ENCODE measurements around the gene FBXL19. TPM values are rescaled to one million over a fixed set of nuclear protein-coding genes. Genes with fewer than 3 reads are reported as not detected.
"Not testable (repeated sequence)": the region's sequence is repeated elsewhere in the genome, so short reads cannot be mapped to it uniquely, and the experiment has no call there.

FBXL19 gene
- total RNA-seq, 1 donor from 2014 or later = 13.1 TPM

DNA sequence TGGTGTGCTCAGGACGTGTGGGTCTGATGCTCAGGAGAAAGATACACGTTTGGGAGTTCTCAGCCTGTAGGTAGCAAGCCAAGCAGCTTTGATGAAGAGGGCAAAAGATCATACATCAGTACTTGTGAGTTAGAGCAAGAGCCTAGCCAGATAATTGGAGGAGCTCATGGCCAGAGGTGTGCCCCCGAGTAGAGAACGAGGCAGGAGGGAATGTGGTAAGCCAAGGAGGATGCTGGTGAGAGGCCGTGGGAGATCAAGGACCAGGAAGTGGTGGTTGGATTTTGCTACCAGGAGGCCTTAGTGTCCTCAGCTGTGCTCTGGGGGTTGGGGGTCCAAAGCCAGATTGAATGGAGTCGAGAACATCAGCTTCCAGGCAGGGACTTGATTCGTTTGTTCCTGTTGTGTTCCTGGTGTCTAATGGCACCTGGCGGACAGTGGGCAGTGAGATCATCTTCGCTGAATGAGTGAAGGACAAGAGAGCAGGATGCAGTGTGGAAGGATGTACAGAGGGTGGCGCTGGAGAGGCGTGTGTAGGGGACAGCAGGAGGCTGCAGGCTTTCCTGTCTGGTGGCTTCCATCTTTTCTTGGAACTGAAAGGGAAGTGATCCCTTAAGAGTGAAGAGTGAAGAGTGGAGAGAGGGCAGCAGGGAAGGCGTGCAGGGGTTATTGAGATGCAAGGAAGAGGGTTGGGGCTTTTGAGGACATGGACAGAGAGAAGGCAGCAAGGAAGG, 11.6 kb downstream of the FBXL19 start:
- intact Hi-C loops (cut with DNase I) = no loop called here
- peak; percentile 36 for ATAC-seq
- no peak for DNase-seq (ENCODE audit: low spot score)

DNA sequence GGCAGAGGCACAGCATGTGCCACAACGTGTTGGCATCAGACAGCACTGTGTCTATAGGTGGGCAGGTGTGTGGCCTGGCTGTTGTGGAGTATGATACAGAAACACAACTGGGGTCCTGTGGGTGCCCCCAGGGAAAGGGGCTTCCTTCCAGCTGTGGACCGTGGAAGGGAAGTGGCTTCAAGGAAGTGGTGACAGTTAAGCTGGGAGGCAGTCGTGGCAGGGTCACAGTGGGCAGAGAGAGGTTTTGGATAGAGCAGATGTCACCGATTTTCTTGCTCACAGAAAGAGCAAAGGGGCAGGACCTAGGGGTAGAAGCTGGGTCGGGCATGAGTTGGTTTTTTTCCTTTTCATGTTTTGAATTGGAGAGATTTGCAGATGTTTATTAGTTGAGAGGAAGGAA, 14.3 kb downstream of the FBXL19 start:
- DNase-seq (ENCODE audit: low spot score) (no peak), ATAC-seq (no peak)
- intact Hi-C loops (cut with DNase I) = no loop called here

DNA sequence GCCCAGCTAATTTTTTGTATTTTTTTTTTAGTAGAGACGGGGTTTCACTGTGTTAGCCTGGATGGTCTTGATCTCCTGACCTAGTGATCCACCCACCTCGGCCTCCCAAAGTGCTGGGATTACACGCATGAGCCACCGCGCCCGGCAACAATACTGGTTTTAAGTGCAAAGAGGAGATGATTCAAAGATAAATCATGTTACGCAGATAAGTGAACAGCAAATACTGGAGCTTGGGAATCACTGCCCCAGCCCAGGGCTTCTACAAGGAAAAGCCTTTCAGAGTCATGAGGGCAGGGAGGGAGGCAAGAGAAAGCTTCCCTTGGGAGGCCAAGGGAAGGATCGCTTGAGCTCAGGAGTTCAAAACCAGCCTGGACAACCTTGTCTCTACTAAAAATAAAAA, 16.2 kb downstream of the FBXL19 start:
- DNase-seq (ENCODE audit: low spot score); intact Hi-C loops (cut with DNase I); ATAC-seq: not testable (repeated sequence)

DNA sequence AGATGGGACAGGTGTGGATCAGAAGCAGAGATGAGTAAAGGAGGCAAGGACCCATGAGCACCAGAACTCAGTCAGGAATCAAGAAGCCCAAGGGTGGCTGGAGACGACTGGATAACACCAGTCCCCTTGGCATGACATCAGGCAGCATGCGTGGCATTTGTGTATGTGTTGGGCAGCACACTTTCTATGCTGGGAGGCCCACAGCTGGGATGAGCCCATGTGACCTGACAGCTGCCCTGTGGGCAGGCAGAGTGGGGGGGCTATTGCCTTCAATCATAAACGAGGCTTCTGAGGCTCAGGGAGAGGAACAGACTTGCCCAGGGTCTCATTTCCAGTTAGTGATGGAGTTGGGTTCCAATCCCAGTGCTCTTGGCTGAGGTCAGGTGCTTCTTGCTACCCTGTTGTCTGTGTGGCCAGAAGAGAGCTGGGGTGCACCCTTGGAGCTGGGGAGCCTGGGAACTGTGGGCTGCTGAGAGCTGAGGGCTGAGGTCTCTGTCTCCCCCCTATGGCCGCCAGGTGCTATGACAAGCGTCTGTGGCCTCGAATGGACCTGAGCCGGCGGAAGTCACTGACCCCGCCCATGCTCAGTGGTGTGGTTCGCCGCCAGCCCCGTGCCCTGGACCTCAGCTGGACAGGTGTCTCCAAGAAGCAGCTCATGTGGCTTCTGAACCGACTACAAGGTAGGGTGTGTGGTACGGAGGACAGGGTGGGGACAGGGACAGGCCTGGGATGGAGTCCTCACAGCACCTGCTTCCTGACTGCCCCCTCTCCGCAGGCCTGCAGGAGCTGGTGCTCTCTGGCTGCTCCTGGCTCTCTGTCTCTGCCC, 18.4 kb downstream of the FBXL19 start:
- ATAC-seq (peak; percentile 84), DNase-seq (ENCODE audit: low spot score) (no peak)
- intact Hi-C loops (cut with DNase I) = no loop called here

DNA sequence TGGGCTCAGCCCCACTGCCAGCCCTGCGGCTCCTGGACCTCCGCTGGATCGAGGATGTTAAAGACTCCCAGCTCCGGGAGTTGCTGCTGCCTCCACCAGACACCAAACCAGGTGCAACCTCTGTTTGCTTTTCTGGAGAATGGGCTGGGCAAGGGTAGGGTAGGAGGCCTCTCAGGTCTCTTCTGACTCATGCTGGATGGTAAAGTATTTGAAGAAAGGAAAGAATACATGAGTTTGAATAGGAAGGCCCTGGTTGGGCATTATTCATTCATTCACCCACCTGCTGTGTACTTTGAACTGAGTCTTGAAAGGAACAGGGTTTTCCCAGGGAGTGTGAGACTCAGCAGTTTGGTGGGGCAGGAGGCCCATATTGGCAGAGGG, 19.0 kb downstream of the FBXL19 start:
- intact Hi-C loops (cut with DNase I) = no loop called here
- no peak for ATAC-seq
- DNase-seq (ENCODE audit: low spot score) = no peak

DNA sequence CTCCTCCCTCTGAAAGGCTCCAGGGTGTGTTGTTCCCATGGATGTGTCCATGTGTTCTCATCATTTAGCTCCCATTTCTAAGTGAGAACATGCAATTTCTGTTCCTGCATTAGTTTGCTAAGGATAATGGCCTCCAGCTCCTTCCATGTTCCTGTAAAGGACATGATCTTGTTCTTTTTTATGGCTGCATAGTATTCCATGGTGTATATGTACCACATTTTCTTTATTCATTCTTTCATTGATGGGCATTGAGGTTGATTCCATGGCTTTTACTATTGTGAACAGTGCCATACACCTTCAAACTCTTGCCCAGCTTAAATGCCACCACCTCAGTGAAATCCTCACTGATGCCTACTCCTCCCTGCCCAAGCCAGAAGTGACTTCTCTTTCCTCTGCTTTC, 21.0 kb downstream of the FBXL19 start:
- ATAC-seq = no peak

DNA sequence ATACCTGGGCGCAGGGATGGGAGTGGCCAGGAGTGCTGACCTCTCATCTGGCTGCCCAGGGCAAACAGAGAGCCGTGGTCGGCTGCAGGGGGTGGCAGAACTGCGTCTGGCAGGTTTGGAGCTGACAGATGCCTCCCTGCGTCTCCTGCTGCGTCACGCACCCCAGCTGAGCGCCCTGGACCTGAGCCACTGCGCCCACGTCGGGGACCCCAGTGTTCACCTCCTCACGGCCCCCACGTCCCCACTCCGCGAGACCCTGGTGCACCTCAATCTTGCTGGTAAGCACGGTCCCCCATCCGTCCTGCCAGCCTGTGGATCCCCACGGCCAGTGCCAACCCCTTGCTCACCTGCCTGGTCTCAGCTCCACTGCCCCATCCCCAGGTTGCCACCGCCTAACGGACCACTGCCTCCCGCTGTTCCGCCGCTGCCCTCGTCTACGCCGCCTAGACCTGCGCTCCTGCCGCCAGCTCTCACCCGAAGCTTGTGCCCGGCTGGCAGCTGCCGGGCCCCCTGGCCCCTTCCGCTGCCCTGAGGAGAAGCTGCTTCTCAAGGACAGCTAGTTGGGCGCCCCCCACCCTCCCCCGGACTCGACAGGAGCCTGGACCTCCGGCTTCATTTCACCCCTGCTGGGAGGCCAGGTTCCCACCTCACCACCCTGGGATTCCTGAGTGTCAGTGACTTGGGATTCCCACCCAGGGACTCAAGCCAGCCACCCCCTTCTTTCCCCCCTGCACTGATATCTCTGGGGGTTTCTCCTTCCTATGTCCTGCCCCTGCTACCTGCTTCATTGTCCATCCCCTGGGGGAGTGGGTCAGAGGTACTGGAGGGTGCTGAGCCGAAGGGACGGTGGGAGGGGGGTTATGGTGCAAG, 23.5 kb downstream of the FBXL19 start:
- intact Hi-C loops (cut with DNase I) = no loop called here
- DNase-seq (ENCODE audit: low spot score) = no peak
- no peak for ATAC-seq

More for the DNA sequence above, 21.0 kb downstream of the FBXL19 start:
- DNase-seq (ENCODE audit: low spot score) = no peak
- intact Hi-C loops (cut with DNase I) = no loop called here

DNA sequence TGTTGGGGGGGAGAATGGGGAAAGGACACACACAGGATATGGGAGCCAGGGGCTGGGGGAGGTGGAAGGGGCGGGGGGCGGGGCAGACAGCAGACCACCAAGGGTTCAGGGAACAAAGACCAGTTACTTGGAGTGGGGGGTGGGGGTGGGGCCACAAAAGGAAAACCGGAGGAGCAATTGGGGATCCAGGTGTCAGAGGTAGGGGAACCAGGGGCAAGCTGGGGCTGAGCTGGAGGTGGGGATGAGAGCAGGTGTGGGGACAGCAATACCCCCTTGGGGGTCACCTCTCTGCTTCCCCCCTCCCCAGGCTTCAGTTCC, 24.1 kb downstream of the FBXL19 start:
- no peak for ATAC-seq

DNA sequence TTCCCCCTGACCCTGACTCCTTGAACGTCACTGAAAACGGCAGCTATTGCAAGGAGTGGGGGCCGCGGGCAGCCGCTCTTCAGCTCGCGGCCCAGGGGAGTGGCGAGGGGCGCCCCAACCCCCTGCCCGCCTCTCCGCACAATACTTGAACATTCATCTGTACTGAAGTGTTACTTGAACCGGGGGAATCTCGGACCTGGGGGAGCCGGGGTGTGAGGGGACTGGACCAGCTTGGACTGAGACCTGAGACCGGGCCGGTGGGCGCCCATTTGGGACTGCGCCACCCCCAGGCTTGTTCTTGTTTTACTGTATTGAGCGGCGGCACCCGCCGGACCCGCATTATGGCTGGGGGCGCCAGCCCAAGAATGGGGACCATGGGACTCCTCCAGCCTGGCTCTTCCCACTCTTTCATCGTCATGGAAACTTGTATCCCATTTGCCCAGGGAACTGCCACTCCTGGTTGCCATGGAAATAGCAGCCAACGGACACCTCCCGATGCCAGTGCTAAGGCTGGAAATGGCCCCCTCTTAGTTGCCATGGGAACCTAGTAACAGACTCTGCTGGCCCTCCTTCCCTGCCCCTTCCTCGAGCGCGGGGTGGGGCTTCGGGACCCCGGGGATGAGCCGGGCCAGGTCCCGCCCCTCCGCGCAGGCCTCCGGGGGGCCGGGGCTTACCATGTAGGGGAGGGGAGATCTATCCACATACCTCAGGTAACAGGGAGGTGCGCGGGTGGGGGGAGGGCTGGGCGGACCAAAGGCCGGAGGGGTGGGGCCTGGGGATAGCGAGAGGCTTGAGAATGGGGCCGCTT, 24.7 kb downstream of the FBXL19 start:
- peak; percentile 95 for DNase-seq (ENCODE audit: low spot score)
- intact Hi-C loops (cut with DNase I) = no loop called here
- ATAC-seq = peak; percentile 83

More for the DNA sequence above, 24.1 kb downstream of the FBXL19 start:
- no peak for DNase-seq (ENCODE audit: low spot score)
- intact Hi-C loops (cut with DNase I) = no loop called here

DNA sequence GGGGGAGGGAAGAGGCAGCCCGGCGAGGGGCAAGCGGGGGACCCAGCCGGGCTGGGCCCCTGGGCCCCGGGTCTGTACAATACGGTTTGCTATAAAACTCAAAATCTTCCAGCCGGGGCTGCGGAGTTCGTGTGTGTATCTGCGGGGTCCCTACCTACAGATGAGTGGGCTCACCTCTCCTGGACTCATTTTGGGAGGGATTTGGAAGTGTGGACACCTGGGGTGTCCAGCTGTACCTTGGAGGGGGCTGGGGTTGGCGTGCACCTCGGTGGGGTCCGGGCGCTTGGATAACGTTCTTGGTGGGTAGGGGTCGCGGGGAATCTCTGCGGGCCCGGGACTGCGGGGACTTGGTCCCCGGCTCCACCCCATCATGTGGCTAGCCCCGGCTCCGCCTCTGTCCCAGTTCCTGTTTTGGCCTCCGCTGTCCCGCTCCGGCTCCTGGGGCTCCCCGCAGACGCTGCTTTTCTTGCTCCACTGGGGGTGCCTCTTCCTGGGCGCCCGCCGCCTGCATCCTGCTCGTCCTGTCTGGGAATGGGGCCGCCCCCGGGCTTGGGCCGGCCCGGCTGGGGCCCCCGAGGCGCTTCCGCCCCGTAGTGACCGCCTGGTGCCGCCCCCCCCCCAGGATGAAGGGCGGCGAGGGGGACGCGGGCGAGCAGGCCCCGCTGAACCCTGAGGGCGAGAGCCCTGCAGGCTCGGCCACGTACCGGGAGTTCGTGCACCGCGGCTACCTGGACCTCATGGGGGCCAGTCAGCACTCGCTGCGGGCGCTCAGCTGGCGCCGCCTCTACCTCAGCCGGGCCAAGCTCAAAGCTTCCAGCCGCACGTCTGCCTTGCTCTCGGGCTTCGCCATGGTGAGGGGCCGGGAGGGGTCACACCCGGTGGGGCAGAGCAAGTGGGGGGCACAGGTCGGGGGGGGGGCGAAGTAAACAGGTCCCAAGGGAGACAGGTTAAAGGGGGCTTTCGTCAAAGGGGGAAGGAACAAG, 25.6 kb downstream of the FBXL19 start, which contains the start of gene ORAI3:
TSS of gene ORAI3 (plus strand) at position 402 of the 983 bp plus-strand sequence. CDS start at position 624, 222 bp downstream.
- ATAC-seq = peak; percentile 66
- DNase-seq (ENCODE audit: low spot score) = peak; percentile 90
- intact Hi-C loops (cut with DNase I) = no loop called here

DNA sequence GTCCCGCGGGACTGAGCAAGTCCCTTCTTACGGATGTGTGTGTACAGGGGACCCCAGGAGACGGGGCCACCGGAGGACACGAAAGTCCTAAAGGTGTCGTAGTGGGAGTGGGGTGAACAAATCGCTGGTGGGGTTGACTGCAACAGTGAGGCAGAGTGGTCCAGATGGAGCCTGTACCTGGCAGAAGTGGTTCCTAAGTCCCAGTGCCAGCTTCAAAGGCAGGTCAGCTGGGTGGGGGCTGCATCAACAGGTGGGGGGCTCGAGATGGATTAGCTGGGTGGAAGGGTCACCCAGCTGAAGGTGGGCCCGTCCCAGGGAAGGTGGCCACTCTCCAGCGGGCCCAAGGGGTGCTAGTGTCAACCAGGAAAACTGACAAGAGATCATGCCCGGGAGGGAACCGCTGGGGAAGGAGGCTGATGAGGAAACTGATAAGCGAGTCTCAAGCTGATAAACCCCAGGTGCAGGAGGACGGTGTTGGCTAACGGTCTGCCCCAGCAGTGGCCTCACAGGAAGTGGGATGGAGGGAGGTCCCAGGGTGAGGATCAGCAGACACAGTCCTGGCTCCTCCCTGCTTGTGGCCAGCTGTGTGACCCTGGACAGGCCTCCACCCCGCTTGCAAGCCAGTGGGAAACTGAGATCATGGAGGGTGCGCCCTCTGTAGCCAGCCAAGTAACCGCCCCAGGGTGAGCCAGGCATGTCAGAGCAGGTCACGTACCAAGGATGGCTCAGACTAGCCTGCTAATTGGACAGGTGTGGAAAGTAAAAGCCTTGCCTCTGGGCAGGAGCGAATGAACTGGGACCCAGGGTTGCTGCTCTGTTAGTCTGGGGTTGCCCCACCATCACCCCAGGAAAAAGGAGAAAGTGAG, 26.5 kb downstream of the FBXL19 start:
- intact Hi-C loops (cut with DNase I) = no loop called here
- DNase-seq (ENCODE audit: low spot score) (peak; percentile 88), ATAC-seq (peak; percentile 75)

DNA sequence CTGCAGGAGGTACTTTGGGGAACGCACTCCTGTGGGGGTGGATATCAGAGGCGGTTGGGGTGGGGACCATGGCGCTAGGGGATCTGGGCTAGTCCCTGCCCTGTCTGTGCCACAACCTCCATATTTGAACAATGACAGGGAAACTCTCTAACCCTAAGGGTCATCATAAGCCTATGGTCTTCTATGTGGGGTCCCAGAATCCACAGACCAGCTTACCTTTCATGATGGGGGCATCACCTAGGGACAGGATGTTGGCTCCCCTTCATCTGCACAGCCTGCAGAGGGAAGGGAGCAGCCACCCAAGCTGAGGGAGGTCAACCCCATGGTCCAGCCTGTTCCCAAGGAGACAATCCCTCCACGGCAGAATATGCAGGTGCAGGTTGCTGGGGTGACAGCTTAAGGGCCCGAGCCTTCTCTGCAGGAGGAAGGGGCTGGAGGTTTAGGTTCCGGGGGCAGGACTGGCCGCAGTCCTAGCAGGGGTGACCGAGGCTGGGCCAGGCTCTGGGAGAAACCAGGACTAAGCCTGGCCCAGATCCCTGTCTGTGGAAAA, 27.2 kb downstream of the FBXL19 start:
- DNase-seq (ENCODE audit: low spot score) = no peak
- ATAC-seq = no peak
- intact Hi-C loops (cut with DNase I) = no loop called here

DNA sequence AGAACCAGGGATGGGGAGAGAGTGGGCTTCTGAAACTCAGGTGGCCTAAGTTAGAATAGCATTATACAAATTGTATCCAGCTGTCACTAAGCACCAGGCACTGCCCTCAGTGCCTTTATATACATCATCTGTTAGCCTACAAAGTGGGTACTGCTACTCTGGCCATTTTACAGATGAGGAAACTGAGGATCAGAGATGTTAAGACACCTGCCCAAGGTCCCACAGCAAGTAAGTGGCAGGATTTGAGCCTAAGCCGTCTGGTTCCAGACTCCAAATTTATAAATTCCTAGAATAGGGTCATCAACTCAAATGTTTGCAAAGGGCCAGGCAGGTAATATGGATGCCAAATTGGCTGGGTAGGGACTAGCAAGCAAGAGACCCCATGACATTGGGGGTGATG, 27.8 kb downstream of the FBXL19 start:
- DNase-seq (ENCODE audit: low spot score) (no peak), ATAC-seq (no peak)
- intact Hi-C loops (cut with DNase I) = no loop called here

DNA sequence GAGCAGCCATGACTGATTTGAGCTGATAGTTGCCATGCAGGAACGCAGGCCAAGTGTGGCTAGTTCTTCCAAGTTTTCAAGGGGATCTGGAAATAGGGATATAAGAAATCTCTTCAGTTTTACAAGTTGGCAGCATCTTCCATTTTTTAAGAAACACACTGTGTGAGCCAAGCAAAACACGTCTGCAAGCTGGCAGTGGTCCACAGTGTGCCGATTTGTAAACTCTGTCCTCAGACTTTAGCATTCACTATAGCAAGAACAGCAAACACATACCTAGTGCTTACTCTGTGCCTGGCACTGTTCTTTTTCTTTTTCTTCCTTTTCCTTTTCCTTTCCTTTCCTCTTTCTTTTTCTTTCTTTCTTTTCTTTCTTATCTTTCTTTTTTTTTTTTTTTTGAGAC, 28.4 kb downstream of the FBXL19 start:
- DNase-seq (ENCODE audit: low spot score) (peak; percentile 88), ATAC-seq (peak; percentile 2)

DNA sequence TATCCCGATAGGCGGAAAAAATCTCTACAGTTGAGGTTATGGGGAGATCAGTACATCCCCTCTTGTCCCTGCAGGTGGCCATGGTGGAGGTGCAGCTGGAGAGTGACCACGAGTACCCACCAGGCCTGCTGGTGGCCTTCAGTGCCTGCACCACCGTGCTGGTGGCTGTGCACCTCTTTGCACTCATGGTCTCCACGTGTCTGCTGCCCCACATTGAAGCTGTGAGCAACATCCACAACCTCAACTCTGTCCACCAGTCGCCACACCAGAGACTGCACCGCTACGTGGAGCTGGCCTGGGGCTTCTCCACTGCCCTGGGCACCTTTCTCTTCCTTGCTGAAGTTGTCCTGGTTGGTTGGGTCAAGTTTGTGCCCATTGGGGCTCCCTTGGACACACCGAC, 29.7 kb downstream of the FBXL19 start:
- ATAC-seq (no peak), DNase-seq (ENCODE audit: low spot score) (no peak)
- intact Hi-C loops (cut with DNase I) = no loop called here

More for the DNA sequence above, 28.4 kb downstream of the FBXL19 start:
- intact Hi-C loops (cut with DNase I) = no loop called here

DNA sequence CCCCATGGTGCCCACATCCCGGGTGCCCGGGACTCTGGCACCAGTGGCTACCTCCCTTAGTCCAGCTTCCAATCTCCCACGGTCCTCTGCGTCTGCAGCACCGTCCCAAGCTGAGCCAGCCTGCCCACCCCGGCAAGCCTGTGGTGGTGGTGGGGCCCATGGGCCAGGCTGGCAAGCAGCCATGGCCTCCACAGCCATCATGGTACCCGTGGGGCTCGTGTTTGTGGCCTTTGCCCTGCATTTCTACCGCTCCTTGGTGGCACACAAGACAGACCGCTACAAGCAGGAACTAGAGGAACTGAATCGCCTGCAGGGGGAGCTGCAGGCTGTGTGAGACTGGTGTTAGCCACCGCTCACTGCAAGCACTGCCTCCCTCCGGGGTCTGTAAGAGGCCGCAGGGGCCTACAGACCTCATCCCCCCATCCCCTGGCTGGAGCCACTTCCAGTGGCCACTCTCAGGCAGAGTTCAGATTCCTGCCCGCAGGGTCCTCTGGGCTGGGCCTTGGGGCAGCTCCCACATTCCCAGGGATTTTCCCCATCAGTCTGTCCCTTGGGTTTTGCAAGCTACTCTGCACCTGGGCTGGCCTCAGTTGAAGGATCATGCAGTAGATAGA, 30.2 kb downstream of the FBXL19 start:
- DNase-seq (ENCODE audit: low spot score) (no peak), ATAC-seq (no peak)
- intact Hi-C loops (cut with DNase I) = no loop called here
